Colonic mucosa (tissue), 4 donors: ENCODE measurements around the gene NIPAL4. TPM values are rescaled to one million over a fixed set of nuclear protein-coding genes. Genes with fewer than 3 reads are reported as not detected.
"Not testable (repeated sequence)": the region's sequence is repeated elsewhere in the genome, so short reads cannot be mapped to it uniquely, and the experiment has no call there.

Experiments
- DNase-seq: peaks from one replicate; pipeline ENCODE4 v3.0.0-alpha.2; 2020
- H3K27ac ChIP-seq: fragments of 200-600 bp; one replicate; pipeline ENCODE4 v1.8.0; 2021
- H3K27me3 ChIP-seq: fragments of 200-600 bp; one replicate; pipeline ENCODE4 v1.8.0; 2021
- H3K36me3 ChIP-seq: fragments of 200-600 bp; one replicate; pipeline ENCODE4 v1.8.0; 2021
- H3K4me1 ChIP-seq: fragments of 200-600 bp; one replicate; pipeline ENCODE4 v1.8.0; 2021; ENCODE audit warnings: mild to moderate bottlenecking
- H3K4me3 ChIP-seq: fragments of 200-600 bp; one replicate; pipeline ENCODE4 v1.8.0; 2021
- H3K9ac ChIP-seq, 2 donors: one replicate each; pipeline ENCODE4 v1.7.0; 2013; ENCODE audit warnings: control low read depth in 2 of 2, low read depth in 2 of 2, low read length in 2 of 2
- H3K9me3 ChIP-seq: fragments of 200-600 bp; one replicate; pipeline ENCODE4 v1.8.0; 2021
- intact Hi-C: fragments of 100-400 bp; cut with DNase I; formaldehyde crosslinking; loops from one replicate; pipeline ENCODE4 v1.14.1; 2022
- total RNA-seq, 2 donors: library from RNA; stranded (reverse); fragmentation: NEBNext Ultra II Directional in 1 of 2; extraction: Animal tissue kit (Norgen Biotek cat#: 25700) in 1 of 2; gene quantifications; one replicate each; pipeline ENCODE4 v1.2.1, GENCODE V29; 2021
- TF ChIP-seq, protein P1 (sequence below): fragments of 200-600 bp; IDR thresholded peaks from one replicate; pipeline ENCODE4 v1.8.0; 2022; ENCODE audit warnings: antibody characterized with exemption, mild to moderate bottlenecking
- donor health status: healthy.
- donor health status: DM: no; HTN: no; CAD: no.
- donor health status: DM: no; HTN: no; CAD: no.

Gene NIPAL4
- total RNA-seq, 2 donors from 2014 or later = 1.4 TPM; not detected in 1

DNA sequence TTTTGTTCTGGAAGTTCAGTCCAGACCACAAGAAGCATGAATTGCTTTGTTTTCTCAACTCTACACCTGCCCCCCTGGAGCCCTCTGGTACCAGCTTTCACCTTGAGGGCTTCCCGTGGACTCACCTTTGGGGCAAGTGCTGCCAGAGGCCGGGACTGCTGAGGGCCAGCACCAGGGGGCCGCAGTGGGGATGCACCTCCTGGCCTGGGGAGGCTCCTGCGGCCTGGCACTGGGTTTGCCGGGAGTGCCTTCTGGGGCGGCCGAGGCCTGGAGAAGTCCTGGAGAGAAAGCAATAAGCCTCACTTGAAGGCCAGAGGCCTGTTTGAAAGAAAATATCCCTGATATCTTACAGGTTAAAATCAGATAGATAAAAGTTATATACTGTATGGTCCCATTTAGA is 21.7 kb downstream of the NIPAL4 start:
- DNase-seq = no peak
- no peak overlapping the region for H3K4me3 ChIP-seq
- no peaks in the 10 kb centered on the region for H3K9me3 ChIP-seq
- intact Hi-C loops = no loop called here
- no peaks in the 10 kb centered on the region for H3K27me3 ChIP-seq
- no peaks in the 10 kb centered on the region for H3K4me1 ChIP-seq
- H3K9ac ChIP-seq = no peak overlapping the region
- H3K36me3 ChIP-seq = no peaks in the 10 kb centered on the region
- TF ChIP-seq, protein P1, sequence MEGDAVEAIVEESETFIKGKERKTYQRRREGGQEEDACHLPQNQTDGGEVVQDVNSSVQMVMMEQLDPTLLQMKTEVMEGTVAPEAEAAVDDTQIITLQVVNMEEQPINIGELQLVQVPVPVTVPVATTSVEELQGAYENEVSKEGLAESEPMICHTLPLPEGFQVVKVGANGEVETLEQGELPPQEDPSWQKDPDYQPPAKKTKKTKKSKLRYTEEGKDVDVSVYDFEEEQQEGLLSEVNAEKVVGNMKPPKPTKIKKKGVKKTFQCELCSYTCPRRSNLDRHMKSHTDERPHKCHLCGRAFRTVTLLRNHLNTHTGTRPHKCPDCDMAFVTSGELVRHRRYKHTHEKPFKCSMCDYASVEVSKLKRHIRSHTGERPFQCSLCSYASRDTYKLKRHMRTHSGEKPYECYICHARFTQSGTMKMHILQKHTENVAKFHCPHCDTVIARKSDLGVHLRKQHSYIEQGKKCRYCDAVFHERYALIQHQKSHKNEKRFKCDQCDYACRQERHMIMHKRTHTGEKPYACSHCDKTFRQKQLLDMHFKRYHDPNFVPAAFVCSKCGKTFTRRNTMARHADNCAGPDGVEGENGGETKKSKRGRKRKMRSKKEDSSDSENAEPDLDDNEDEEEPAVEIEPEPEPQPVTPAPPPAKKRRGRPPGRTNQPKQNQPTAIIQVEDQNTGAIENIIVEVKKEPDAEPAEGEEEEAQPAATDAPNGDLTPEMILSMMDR = no peak
- no peak overlapping the region for H3K27ac ChIP-seq

DNA sequence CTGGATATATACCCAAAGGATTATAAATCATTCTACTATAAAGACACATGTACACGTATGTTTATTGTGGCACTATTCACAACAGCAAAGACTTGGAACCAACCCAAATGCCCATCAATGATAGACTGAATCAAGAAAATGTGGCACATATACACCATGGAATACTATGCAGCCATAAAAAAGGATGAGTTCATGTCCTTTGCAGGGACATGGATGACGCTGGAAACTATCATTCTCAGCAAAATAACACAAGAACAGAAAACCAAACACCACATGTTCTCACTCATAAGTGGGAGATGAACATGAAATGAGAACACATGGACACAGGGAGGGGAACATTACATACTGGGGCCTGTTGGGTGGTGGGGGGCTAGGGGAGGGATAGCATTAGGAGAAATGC is 22.7 kb downstream of the NIPAL4 start:
- H3K4me1 ChIP-seq, H3K36me3 ChIP-seq, H3K9me3 ChIP-seq, H3K4me3 ChIP-seq, H3K9ac ChIP-seq, DNase-seq, intact Hi-C loops, H3K27ac ChIP-seq, H3K27me3 ChIP-seq: not testable (repeated sequence)

DNA sequence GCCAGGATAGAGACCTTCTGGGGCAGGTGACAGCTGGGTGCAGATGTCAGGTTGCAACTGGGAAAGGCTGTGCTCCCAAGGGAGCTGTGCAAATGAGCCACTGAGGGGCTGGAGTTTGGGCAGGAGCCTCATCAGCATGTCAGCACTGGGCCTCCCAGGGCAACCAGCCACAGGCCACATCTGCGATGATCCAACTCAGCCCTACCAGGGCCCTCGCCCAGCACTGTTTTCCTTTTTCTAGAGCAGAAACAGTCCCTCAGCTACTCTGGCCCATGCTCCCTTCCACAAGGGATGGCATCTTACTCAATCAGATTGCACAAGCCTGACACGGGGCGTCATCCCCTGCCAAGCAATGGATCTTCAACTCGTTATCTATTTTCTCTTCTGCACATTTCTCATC is 24.8 kb downstream of the NIPAL4 start:
- Histone ChIP-seq H3K36me3 (no peaks in the 10 kb centered on the region), H3K9me3 (no peaks in the 10 kb centered on the region), H3K4me3 (no peak overlapping the region), H3K27me3 (no peaks in the 10 kb centered on the region), H3K4me1 (no peaks in the 10 kb centered on the region), H3K27ac (no peak overlapping the region), H3K9ac (no peak overlapping the region)
- intact Hi-C loops = no loop called here
- TF ChIP-seq, protein P1 = no peak
- DNase-seq = no peak

DNA sequence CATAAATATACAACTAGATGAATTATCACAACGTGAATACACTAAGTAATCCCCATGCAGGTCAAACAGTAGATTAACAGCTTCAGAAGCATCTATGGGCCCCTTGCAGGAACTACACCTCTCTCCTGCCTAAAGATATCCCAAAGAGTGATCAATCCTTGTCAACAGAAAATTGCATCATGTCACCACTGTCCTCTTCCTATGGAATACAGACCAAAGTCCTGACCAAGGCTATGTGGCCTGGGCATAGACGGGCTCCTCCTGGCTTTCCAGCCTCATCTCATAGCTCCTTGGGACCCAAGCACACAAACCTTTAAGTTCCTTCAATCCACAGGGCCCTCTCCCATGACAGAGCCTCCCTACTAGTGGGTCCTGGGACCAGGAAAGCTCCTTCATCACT is 25.3 kb downstream of the NIPAL4 start:
- no peak for DNase-seq
- H3K36me3 ChIP-seq = no peaks in the 10 kb centered on the region
- H3K9me3 ChIP-seq = no peaks in the 10 kb centered on the region
- H3K9ac ChIP-seq = no peak overlapping the region
- H3K4me3 ChIP-seq = no peak overlapping the region
- intact Hi-C loops = no loop called here
- no peaks in the 10 kb centered on the region for H3K4me1 ChIP-seq
- H3K27me3 ChIP-seq = no peaks in the 10 kb centered on the region
- no peak overlapping the region for H3K27ac ChIP-seq
- TF ChIP-seq, protein P1 = no peak

DNA sequence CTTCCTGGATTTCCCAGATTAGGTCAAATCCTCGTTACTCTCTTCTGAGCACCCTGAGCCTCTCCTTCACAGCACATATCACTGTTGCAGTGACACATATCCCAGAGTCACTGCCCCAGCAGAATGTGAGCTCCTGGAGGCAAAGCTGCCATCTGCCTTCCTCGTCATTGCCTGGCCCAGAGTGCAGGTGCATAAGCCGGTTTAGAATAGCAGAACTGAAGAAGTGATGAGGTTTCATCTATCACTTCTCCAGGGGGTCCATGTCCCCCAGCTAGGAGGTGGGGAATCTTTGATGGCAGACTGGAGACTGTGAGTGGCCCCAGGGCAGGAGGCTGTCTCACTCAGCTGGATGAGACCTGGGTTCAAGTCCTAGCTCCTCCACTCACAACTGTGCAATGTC is 25.8 kb downstream of the NIPAL4 start:
- H3K9ac ChIP-seq = no peak overlapping the region
- H3K4me3 ChIP-seq = no peak overlapping the region
- no peaks in the 10 kb centered on the region for H3K27me3 ChIP-seq
- H3K27ac ChIP-seq = no peak overlapping the region
- TF ChIP-seq, protein P1 = no peak
- no peak for DNase-seq
- no peaks in the 10 kb centered on the region for H3K9me3 ChIP-seq
- H3K4me1 ChIP-seq = no peaks in the 10 kb centered on the region
- intact Hi-C loops = no loop called here
- no peaks in the 10 kb centered on the region for H3K36me3 ChIP-seq

DNA sequence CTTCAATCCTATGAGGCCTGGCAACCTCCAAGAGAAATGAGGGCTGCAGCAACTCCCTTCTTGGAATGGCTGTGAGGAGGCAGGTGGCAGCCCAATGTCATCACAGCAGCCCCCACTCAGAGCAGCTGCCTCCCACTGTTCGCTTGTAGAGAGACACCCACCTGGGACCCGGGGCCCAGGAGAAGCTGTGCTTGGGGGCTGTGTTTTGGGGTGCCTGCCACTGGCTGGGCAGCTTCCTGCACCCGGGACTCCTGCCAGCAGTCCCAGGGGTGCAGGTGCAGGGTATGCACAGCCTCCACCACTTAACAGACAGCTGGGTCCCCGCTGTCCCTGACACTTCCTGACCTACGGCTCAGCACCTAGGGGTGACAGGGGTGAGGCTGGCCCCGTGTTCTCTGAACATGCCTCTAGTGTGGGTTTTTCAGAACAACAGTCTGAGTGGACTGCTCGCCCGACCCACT is 26.2 kb downstream of the NIPAL4 start:
- Histone ChIP-seq H3K4me3 (no peak overlapping the region), H3K9ac (no peak overlapping the region), H3K27ac (no peak overlapping the region), H3K27me3 (no peaks in the 10 kb centered on the region), H3K36me3 (no peaks in the 10 kb centered on the region), H3K4me1 (no peaks in the 10 kb centered on the region), H3K9me3 (no peaks in the 10 kb centered on the region)
- DNase-seq = no peak
- intact Hi-C loops = no loop called here
- TF ChIP-seq, protein P1 = no peak
